Measurements from ENCODE around the gene PAQR8.

DNA sequence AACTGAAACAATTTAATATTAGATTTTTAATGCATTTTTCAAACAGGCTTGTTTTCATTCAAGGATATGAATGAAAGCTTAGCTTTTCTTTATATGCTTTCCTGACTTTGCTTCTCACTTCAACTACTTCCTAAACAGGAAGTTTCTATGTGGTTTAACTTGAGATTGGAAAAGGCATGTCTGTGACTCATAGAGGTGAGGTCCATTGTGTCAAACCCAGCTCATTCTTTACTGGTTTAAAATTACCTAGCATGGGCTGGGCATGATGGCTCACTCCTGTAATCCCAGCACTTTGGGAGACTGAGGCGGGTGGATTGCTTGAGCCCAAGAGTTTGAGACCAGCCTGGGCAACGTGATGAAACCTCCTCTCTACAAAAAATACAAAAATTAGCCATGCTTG, 92.6 kb downstream of the PAQR8 start:
- TF ChIP-seq POLR2AphosphoS5 (IDR thresholded peaks at IDR 0.05) (no peak), POLR2A (IDR thresholded peaks at IDR 0.05) (no peak)
- TF ChIP-seq, protein P1, sequence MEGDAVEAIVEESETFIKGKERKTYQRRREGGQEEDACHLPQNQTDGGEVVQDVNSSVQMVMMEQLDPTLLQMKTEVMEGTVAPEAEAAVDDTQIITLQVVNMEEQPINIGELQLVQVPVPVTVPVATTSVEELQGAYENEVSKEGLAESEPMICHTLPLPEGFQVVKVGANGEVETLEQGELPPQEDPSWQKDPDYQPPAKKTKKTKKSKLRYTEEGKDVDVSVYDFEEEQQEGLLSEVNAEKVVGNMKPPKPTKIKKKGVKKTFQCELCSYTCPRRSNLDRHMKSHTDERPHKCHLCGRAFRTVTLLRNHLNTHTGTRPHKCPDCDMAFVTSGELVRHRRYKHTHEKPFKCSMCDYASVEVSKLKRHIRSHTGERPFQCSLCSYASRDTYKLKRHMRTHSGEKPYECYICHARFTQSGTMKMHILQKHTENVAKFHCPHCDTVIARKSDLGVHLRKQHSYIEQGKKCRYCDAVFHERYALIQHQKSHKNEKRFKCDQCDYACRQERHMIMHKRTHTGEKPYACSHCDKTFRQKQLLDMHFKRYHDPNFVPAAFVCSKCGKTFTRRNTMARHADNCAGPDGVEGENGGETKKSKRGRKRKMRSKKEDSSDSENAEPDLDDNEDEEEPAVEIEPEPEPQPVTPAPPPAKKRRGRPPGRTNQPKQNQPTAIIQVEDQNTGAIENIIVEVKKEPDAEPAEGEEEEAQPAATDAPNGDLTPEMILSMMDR (IDR thresholded peaks at IDR 0.05) = no peak
